GM21619 (cell line): ENCODE data around the gene RHOXF2B.
"Not testable (repeated sequence)": the region's sequence is repeated elsewhere in the genome, so short reads cannot be mapped to it uniquely, and the experiment has no call there.

ENCODE experiments used
- ATAC-seq: cut with Tn5 transposase; IDR thresholded peaks from one replicate; pipeline ENCODE4 v1.9.1; 2021; ENCODE audit not compliant: unreplicated experiment

RHOXF2B gene

GRCh38 chrX:120077590-120077989, at the start of gene RHOXF2B:
RHOXF2B (minus strand) TSS chrX:120077690; CDS start chrX:120077552, 138 bp downstream.
- ATAC-seq = not testable (repeated sequence)

- ATAC-seq = no peak
Observed at GRCh38 chrX:120125444-120125843, 48.0 kb upstream of the RHOXF2B start.

GRCh38 chrX:120120223-120120622, 42.7 kb upstream of the RHOXF2B start:
- ATAC-seq = no peak

- ATAC-seq = no peak
Observed at GRCh38 chrX:120115438-120115963, 38.0 kb upstream of the RHOXF2B start, which contains the start of gene RHOXF1. RHOXF1 (minus strand) TSS chrX:120115913; CDS start chrX:120115862, 51 bp downstream.

GRCh38 chrX:120111611-120112010, 34.1 kb upstream of the RHOXF2B start:
- ATAC-seq = no peak

- no peak for ATAC-seq
Observed at GRCh38 chrX:120109378-120109777, 31.9 kb upstream of the RHOXF2B start.

- not testable (repeated sequence) for ATAC-seq
Observed at GRCh38 chrX:120104707-120105106, 27.2 kb upstream of the RHOXF2B start.

- not testable (repeated sequence) for ATAC-seq
Observed at GRCh38 chrX:120101057-120101456, 23.6 kb upstream of the RHOXF2B start.

- ATAC-seq = no peak
Observed at GRCh38 chrX:120090208-120090607, 12.7 kb upstream of the RHOXF2B start.

- no peak for ATAC-seq
Observed at GRCh38 chrX:120087289-120088017, 10.0 kb upstream of the RHOXF2B start.

GRCh38 chrX:120085553-120086185, 8.2 kb upstream of the RHOXF2B start:
- ATAC-seq = not testable (repeated sequence)

GRCh38 chrX:120066169-120066568, 11.3 kb downstream of the RHOXF2B start:
- ATAC-seq = not testable (repeated sequence)

- ATAC-seq = not testable (repeated sequence)
Observed at GRCh38 chrX:120042712-120043111, 34.8 kb downstream of the RHOXF2B start.

GRCh38 chrX:120042247-120042646, 35.2 kb downstream of the RHOXF2B start:
- peak; percentile 79 for ATAC-seq

- not testable (repeated sequence) for ATAC-seq
Observed at GRCh38 chrX:120040176-120040575, 37.3 kb downstream of the RHOXF2B start.

GRCh38 chrX:120039087-120039733, 38.3 kb downstream of the RHOXF2B start:
- ATAC-seq = not testable (repeated sequence)

- ATAC-seq = no peak
Observed at GRCh38 chrX:120036704-120037103, 40.8 kb downstream of the RHOXF2B start.

- peak; percentile 84 for ATAC-seq
Observed at GRCh38 chrX:120035522-120036309, 41.8 kb downstream of the RHOXF2B start.

GRCh38 chrX:120029354-120029753, 48.1 kb downstream of the RHOXF2B start:
- ATAC-seq = no peak

GRCh38 chrX:120023259-120023658, 54.2 kb downstream of the RHOXF2B start:
- no peak for ATAC-seq

GRCh38 chrX:120022763-120023162, 54.7 kb downstream of the RHOXF2B start:
- no peak for ATAC-seq
